GM20000 (cell line): ENCODE measurements around the gene KCNMA1.

Experiments used
- DNase-seq: peaks from one replicate; pipeline ENCODE4 v3.0.0; 2012; ENCODE audit warnings: low spot score
- CTCF ChIP-seq: IDR thresholded peaks from 2 replicates; pipeline ENCODE4 v1.5.1; 2012; ENCODE audit warnings: mild to moderate bottlenecking, control low read depth; ENCODE audit errors: extremely low read depth, missing control alignments

KCNMA1 gene

GRCh38 chr10:76972541-76972940, 665.1 kb downstream of the KCNMA1 start:
- no peak for TF ChIP-seq CTCF
- DNase-seq, result no peak

- DNase-seq, result no peak
- no peak for TF ChIP-seq CTCF
Observed at GRCh38 chr10:76971547-76972170, 665.9 kb downstream of the KCNMA1 start.

- TF ChIP-seq CTCF, result no peak
- no peak for DNase-seq
Observed at GRCh38 chr10:76970711-76971519, 666.7 kb downstream of the KCNMA1 start.

GRCh38 chr10:76969366-76969948, 668.2 kb downstream of the KCNMA1 start:
- no peak for DNase-seq
- TF ChIP-seq CTCF, result no peak

GRCh38 chr10:76968483-76968882, 669.1 kb downstream of the KCNMA1 start:
- DNase-seq, result no peak
- no peak for TF ChIP-seq CTCF

GRCh38 chr10:76962851-76963250, 674.8 kb downstream of the KCNMA1 start:
- no peak for DNase-seq
- no peak for TF ChIP-seq CTCF

GRCh38 chr10:76961841-76962240, 675.8 kb downstream of the KCNMA1 start:
- no peak for TF ChIP-seq CTCF
- DNase-seq, result no peak
